HepG2 (cell line): ENCODE results near the gene SEBOX. TPM values are rescaled to one million over a fixed set of nuclear protein-coding genes. Genes with fewer than 3 reads are reported as not detected.

Experiments
- CBX1 ChIP-seq: IDR thresholded peaks from one replicate; pipeline ENCODE4 v1.6.1; 2016; ENCODE audit warnings: antibody characterized with exemption, low read depth
- DNMT1 ChIP-seq: sonication (generic); formaldehyde crosslinking; IDR thresholded peaks from 2 replicates; pipeline ENCODE4 v1.5.1; 2020; ENCODE audit warnings: mild to moderate bottlenecking, missing genetic modification reagents
- EED ChIP-seq: sonication (generic); formaldehyde crosslinking; IDR thresholded peaks from 2 replicates; pipeline ENCODE4 v1.5.0; 2020; ENCODE audit warnings: mild to moderate bottlenecking, missing genetic modification reagents
- FOSL2 ChIP-seq: sonication (generic); formaldehyde crosslinking; IDR thresholded peaks from 2 replicates; pipeline ENCODE4 v1.4.0; 2020; ENCODE audit warnings: missing genetic modification reagents
- HNF4G ChIP-seq, 2 experiments: sonication (generic) in 1 of 2; formaldehyde crosslinking in 1 of 2; IDR thresholded peaks; 2 replicates each; pipeline versions ENCODE4 v1.4.0 to v1.6.1; 2011 to 2020; ENCODE audit warnings: borderline replicate concordance in 2 of 2, low read depth in 2 of 2, mild to moderate bottlenecking in 2 of 2, low read length in 1 of 2, missing genetic modification reagents in 1 of 2, moderate library complexity in 1 of 2
- KLF11 ChIP-seq: IDR thresholded peaks from 2 replicates; pipeline ENCODE4 v1.6.1; 2016; ENCODE audit warnings: missing compliant biosample characterization
- NR2F1 ChIP-seq, 2 experiments: fragments of 450-650 bp in 1 of 2; formaldehyde crosslinking in 1 of 2; IDR thresholded peaks; 2 replicates each; pipeline versions ENCODE4 v1.5.0 to v1.6.1; 2016 to 2020; ENCODE audit warnings: mild to moderate bottlenecking in 1 of 2, missing compliant biosample characterization in 1 of 2, missing genetic modification reagents in 1 of 2, moderate library complexity in 1 of 2
- RBM22 ChIP-seq: fragments of 200-400 bp; formaldehyde crosslinking; optimal IDR thresholded peaks from 2 replicates; pipeline ENCODE3; 2017; ENCODE audit warnings: mild to moderate bottlenecking, low read length, moderate library complexity
- RELA ChIP-seq: sonication (generic); formaldehyde crosslinking; IDR thresholded peaks from 2 replicates; pipeline ENCODE4 v1.4.0; 2020; ENCODE audit warnings: missing genetic modification reagents
- SP5 ChIP-seq: IDR thresholded peaks from 2 replicates; pipeline ENCODE4 v1.6.1; 2016; ENCODE audit warnings: low read depth, borderline replicate concordance
- ZBTB7A ChIP-seq: sonication (generic); formaldehyde crosslinking; IDR thresholded peaks from 2 replicates; pipeline ENCODE4 v1.8.0; 2022; ENCODE audit warnings: mild to moderate bottlenecking, missing genetic modification reagents
- ZFX ChIP-seq: sonication (generic); formaldehyde crosslinking; IDR thresholded peaks from 2 replicates; pipeline ENCODE4 v1.4.0; 2020; ENCODE audit warnings: mild to moderate bottlenecking, low read depth, missing genetic modification reagents, moderate library complexity
- ZNF256 ChIP-seq: sonication (generic); formaldehyde crosslinking; conservative IDR thresholded peaks from 2 replicates; pipeline ENCODE4 v1.4.0; 2020; ENCODE audit warnings: missing genetic modification reagents
- ZNF274 ChIP-seq: sonication (generic); formaldehyde crosslinking; IDR thresholded peaks from 2 replicates; pipeline ENCODE4 v1.5.1; 2020; ENCODE audit warnings: mild to moderate bottlenecking, missing genetic modification reagents
- ZNF337 ChIP-seq: sonication (generic); formaldehyde crosslinking; IDR thresholded peaks from 2 replicates; pipeline ENCODE4 v1.5.1; 2020; ENCODE audit warnings: missing genetic modification reagents, low read depth, mild to moderate bottlenecking, borderline replicate concordance
- ZNF350 ChIP-seq: sonication (generic); formaldehyde crosslinking; IDR thresholded peaks from 2 replicates; pipeline ENCODE4 v1.4.0; 2020; ENCODE audit warnings: mild to moderate bottlenecking, low read depth, missing genetic modification reagents, borderline replicate concordance
- ZNF550 ChIP-seq: sonication (generic); formaldehyde crosslinking; IDR thresholded peaks from 2 replicates; pipeline ENCODE4 v1.4.0; 2020; ENCODE audit warnings: mild to moderate bottlenecking, missing genetic modification reagents, borderline replicate concordance
- ZNF552 ChIP-seq: sonication (generic); formaldehyde crosslinking; IDR thresholded peaks from 2 replicates; pipeline ENCODE4 v1.9.0; 2022; ENCODE audit warnings: missing genetic modification reagents, mild to moderate bottlenecking, borderline replicate concordance
- ZNF558 ChIP-seq: sonication (generic); formaldehyde crosslinking; IDR thresholded peaks from 2 replicates; pipeline ENCODE4 v1.9.0; 2022; ENCODE audit warnings: mild to moderate bottlenecking, missing genetic modification reagents, borderline replicate concordance
- ZNF672 ChIP-seq: sonication (generic); formaldehyde crosslinking; IDR thresholded peaks from 2 replicates; pipeline ENCODE4 v1.8.1; 2022; ENCODE audit warnings: missing genetic modification reagents
- ZNF777 ChIP-seq: sonication (generic); formaldehyde crosslinking; IDR thresholded peaks from 2 replicates; pipeline ENCODE4 v1.4.0; 2020; ENCODE audit warnings: missing genetic modification reagents
- polyA plus RNA-seq, 8 experiments: library from polyadenylated mRNA; depleted of rRNA in 3 of 8; stranded (reverse) in 7 of 8; unstranded in 1 of 8; fragments of >200 nt; fragmentation: Illumina TruSeq in 4 of 8; extraction: Trizol in 4 of 8; gene quantifications; 2 replicates each; pipeline versions ENCODE4 v1.2.1 to v1.2.3, GENCODE V29; 2011 to 2016; ENCODE audit warnings: low read depth in 4 of 8, missing spikeins in 1 of 8, mixed read lengths in 1 of 8; ENCODE audit not compliant: insufficient read depth in 1 of 8
- total RNA-seq, 5 experiments: library from RNA; depleted of rRNA; stranded (reverse); fragments of >200 nt; fragmentation: Illumina TruSeq; extraction: Trizol; gene quantifications; 2 replicates each; pipeline ENCODE4 v1.2.3, GENCODE V29; 2016; ENCODE audit warnings: low read depth in 1 of 5
- TF ChIP-seq, protein P1 (sequence below): sonication (generic); formaldehyde crosslinking; IDR thresholded peaks from 2 replicates; pipeline ENCODE4 v1.4.0; 2020; ENCODE audit warnings: mild to moderate bottlenecking, low read depth, missing genetic modification reagents
- TF ChIP-seq, protein P2 (sequence below): sonication (generic); formaldehyde crosslinking; IDR thresholded peaks from 2 replicates; pipeline ENCODE4 v1.4.0; 2020; ENCODE audit warnings: low read depth, mild to moderate bottlenecking, missing genetic modification reagents
- TF ChIP-seq, protein P3 (sequence below): sonication (generic); formaldehyde crosslinking; IDR thresholded peaks from 2 replicates; pipeline ENCODE4 v1.4.0; 2020; ENCODE audit warnings: low read depth, mild to moderate bottlenecking, missing genetic modification reagents
- TF ChIP-seq, protein P4 (sequence below): sonication (generic); formaldehyde crosslinking; IDR thresholded peaks from 2 replicates; pipeline ENCODE4 v1.5.0; 2020; ENCODE audit warnings: missing genetic modification reagents, mild to moderate bottlenecking, borderline replicate concordance

Gene SEBOX
- total and polyA plus RNA-seq, 2 of the 13 experiments (the other 11 are each of a cell fraction or from before 2014, with no cell fraction given): not detected

DNA sequence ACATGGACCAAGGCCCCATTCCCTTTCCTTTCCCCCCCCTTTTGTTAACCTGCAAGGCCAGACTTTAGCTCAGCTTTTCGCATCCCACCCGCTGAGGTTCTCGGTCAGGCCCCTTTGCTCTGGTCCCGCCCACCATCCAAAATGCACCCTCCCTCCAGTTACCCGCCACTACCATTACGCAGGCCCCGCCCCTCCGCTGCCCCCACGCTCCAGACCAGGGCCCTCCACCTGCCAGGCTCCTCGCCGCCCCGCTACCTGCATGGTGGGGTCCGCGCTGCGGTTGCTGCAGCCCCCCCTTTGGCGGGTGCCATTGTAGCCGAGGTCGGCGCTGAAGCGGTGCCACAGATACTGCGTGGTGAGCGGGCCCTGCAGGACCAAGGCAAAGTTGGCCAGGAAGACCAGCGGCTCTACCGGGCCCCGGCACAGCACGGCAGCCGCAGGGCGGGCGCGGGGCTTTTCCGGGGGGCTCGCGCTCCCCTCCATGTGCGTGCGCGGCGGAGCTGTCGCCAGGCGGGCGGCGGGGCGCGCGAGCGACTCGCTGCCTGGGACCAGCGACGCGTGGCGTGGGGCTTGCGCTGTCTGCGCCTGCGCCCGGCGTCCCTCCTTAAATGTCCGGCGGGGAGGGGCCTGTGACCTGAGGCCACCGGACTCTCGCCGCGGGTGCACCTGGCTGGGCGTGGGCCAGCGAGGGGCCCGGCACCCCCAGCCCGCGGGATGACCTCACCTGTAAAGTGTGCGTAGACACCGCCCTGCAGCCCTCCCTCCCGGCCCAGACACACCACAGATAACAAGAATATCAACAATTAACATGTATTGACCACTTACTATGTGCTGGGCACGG is 40.9 kb upstream of the SEBOX start, which contains the start of gene SLC46A1 (continued):
- no peak for TF ChIP-seq RELA
- no peak for TF ChIP-seq ZNF672 (CRISPR knock-in tag)
- TF ChIP-seq, protein P1, sequence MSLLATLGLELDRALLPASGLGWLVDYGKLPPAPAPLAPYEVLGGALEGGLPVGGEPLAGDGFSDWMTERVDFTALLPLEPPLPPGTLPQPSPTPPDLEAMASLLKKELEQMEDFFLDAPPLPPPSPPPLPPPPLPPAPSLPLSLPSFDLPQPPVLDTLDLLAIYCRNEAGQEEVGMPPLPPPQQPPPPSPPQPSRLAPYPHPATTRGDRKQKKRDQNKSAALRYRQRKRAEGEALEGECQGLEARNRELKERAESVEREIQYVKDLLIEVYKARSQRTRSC: no peak
- TF ChIP-seq ZNF337 (CRISPR knock-in tag): no peak
- TF ChIP-seq ZNF256 (CRISPR knock-in tag): no peak
- TF ChIP-seq, protein P2, sequence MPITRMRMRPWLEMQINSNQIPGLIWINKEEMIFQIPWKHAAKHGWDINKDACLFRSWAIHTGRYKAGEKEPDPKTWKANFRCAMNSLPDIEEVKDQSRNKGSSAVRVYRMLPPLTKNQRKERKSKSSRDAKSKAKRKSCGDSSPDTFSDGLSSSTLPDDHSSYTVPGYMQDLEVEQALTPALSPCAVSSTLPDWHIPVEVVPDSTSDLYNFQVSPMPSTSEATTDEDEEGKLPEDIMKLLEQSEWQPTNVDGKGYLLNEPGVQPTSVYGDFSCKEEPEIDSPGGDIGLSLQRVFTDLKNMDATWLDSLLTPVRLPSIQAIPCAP (CRISPR knock-in tag): no peak
- peak; percentile 35; the same call in 1 of the 2 replicates for TF ChIP-seq ZNF777 (CRISPR knock-in tag)
- no peak for TF ChIP-seq RBM22
- TF ChIP-seq ZNF550 (CRISPR knock-in tag): no peak
- no peak for TF ChIP-seq HNF4G (IDR thresholded peaks at IDR 0.05; ENCODE audit: borderline replicate concordance, low read depth, low read length)
- TF ChIP-seq HNF4G (CRISPR knock-in tag; IDR thresholded peaks at IDR 0.05; ENCODE audit: borderline replicate concordance, low read depth): peak; percentile 46; the same call in 1 of the 2 replicates
- TF ChIP-seq EED (CRISPR knock-in tag): no peak
- TF ChIP-seq ZFX: peak; percentile 84
- peak; percentile 66; the same call in 1 of the 2 replicates for TF ChIP-seq ZNF558 (CRISPR knock-in tag)
- no peak for TF ChIP-seq DNMT1 (CRISPR knock-in tag)
- 0 out of 2 replicates have a peak, but pooled peaks have one; percentile 4 for TF ChIP-seq ZNF350 (CRISPR knock-in tag)
- TF ChIP-seq ZNF274 (CRISPR knock-in tag): no peak
- peak; percentile 58; the same call in 1 of the 2 replicates for TF ChIP-seq SP5
- TF ChIP-seq, protein P3, sequence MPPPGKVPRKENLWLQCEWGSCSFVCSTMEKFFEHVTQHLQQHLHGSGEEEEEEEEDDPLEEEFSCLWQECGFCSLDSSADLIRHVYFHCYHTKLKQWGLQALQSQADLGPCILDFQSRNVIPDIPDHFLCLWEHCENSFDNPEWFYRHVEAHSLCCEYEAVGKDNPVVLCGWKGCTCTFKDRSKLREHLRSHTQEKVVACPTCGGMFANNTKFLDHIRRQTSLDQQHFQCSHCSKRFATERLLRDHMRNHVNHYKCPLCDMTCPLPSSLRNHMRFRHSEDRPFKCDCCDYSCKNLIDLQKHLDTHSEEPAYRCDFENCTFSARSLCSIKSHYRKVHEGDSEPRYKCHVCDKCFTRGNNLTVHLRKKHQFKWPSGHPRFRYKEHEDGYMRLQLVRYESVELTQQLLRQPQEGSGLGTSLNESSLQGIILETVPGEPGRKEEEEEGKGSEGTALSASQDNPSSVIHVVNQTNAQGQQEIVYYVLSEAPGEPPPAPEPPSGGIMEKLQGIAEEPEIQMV (CRISPR knock-in tag): peak; percentile 63; the same call in 1 of the 2 replicates
- TF ChIP-seq KLF11: no peak
- TF ChIP-seq, protein P4, sequence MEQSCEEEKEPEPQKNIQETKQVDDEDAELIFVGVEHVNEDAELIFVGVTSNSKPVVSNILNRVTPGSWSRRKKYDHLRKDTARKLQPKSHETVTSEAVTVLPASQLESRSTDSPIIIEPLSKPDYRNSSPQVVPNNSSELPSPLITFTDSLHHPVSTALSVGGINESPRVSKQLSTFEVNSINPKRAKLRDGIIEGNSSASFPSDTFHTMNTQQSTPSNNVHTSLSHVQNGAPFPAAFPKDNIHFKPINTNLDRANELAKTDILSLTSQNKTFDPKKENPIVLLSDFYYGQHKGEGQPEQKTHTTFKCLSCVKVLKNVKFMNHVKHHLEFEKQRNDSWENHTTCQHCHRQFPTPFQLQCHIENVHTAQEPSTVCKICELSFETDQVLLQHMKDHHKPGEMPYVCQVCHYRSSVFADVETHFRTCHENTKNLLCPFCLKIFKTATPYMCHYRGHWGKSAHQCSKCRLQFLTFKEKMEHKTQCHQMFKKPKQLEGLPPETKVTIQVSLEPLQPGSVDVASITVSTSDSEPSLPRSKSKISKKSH: no peak
- no peak for TF ChIP-seq CBX1
- TF ChIP-seq FOSL2 (CRISPR knock-in tag): no peak
- TF ChIP-seq ZNF552: no peak
- no peak for TF ChIP-seq NR2F1 (CRISPR knock-in tag; IDR thresholded peaks at IDR 0.05)
- TF ChIP-seq ZBTB7A (CRISPR knock-in tag): peak; percentile 22; the same call in 1 of the 2 replicates
